AG09319 (cell line): ENCODE results near the gene ZNF683.

ENCODE experiments used
- DNase-seq: peaks from one replicate; pipeline ENCODE4 v3.0.0-alpha.2; 2010; ENCODE audit warnings: low read depth; ENCODE audit errors: extremely low read depth
- CTCF ChIP-seq: IDR thresholded peaks from 2 replicates; pipeline ENCODE4 v1.5.1; 2011; ENCODE audit warnings: low read depth, mild to moderate bottlenecking, inconsistent platforms, low read length, moderate library complexity

Gene ZNF683

DNA sequence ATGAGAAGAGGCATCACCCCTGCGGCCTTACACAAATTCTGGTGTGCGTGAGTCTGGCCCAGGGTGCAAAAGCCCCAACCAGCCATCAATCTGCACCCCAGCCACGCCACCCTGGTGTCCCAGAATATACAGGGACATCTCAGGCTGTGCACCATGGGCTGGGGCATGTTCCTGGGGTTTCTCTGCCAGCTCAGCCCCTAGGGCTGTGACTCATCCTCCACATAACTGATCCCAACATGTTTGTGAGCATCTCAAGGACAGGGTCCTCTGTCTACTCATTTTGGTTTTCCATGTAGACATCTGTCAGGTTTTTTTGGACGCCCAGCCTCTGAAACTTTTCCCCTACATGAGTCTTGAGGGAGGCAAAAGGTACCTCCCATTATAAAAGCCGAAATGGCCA, 511 bp downstream of the ZNF683 start:
- DNase-seq: no peak
- TF ChIP-seq CTCF: no peak

GRCh38 chr1:26370591-26371382, 1.8 kb downstream of the ZNF683 start:
- DNase-seq: no peak
- TF ChIP-seq CTCF: no peak

DNA sequence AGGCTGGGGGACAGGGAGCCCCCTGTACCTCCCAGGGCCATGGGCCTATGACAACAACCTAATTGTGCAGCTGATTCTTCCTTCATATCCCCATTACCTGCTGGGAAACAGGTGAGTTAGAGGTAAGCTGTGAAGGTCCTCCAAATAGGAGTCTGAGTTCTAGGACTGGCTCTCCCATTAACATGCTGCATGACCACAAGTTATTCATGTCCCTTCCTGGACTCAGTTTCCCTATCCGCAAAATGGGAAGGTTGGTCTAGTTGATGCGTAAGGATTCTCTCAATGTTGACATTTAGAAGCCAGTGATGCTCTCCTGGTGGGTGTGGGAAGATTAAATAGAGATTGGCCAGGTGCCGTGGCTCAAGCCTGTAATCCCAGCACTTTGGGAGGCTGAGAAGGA, 4.1 kb downstream of the ZNF683 start:
- DNase-seq: no peak
- TF ChIP-seq CTCF: no peak

GRCh38 chr1:26368006-26368405, 4.5 kb downstream of the ZNF683 start:
- DNase-seq: no peak
- TF ChIP-seq CTCF: no peak

GRCh38 chr1:26367441-26367840, 5.1 kb downstream of the ZNF683 start:
- no peak for DNase-seq
- no peak for TF ChIP-seq CTCF

GRCh38 chr1:26364956-26365355, 7.6 kb downstream of the ZNF683 start:
- no peak for DNase-seq
- TF ChIP-seq CTCF: no peak

DNA sequence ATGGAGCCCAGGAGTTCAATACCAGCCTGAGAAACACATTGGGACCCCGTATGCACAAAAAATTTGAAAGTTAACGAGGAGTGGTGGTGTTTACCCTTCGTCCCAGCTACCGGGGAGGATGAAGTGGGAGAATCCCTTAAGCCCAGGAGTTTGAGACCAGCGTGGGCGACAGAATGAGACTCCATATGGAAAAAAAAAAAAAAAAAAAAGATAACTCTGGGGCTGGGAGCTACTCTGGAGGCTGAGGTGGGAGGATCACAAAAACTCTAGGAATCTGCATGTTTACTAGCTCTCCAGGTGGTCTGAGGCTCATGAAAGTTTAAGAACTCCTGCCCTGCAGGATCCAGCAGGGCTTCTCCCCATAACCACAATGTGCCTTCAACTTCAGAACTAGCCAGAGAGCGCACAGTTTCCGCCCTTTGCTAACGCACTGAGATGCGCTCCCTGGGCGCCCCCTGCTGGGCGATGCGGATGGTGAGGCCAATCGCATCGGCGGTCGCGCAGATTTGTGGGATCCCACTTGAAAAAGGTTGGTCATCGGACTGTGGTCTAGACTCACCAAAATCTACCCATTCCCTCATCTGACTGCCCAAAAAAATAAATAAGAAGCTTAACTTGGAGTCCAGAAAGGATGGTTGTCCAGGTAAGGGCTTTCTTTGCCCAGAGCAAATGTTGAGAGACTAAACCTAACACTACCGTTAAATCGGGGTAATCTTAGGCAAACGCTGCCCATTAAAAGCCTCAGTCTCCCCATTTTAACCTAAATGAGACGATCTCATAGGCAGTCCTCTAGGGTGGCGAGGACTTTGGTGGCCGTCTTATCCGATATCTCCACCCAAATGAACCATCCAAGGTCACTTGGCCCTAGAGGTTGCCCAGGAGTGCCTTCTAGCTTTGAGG, 8.8 kb downstream of the ZNF683 start:
- no peak for DNase-seq

More for the DNA sequence above, 8.8 kb downstream of the ZNF683 start:
- TF ChIP-seq CTCF: peak; percentile 97
